Gastrocnemius medialis (tissue), 4 donors: ENCODE measurements around the gene KCNMB4.

Experiments used
- CTCF ChIP-seq, 5 experiments: fragments of 450-650 bp in 3 of 5; fragments of 200-600 bp in 2 of 5; sonication (generic) in 2 of 5; IDR thresholded peaks in 4 of 5; conservative IDR thresholded peaks in 1 of 5; 1 replicate in 4 of 5; 2 replicates in 1 of 5; pipeline ENCODE4 v1.5.1; 2016 to 2019; ENCODE audit warnings: antibody characterized with exemption in 5 of 5, mild to moderate bottlenecking in 3 of 5, moderate library complexity in 3 of 5
- POLR2A ChIP-seq, 2 donors: fragments of 450-650 bp; IDR thresholded peaks; one replicate each; pipeline ENCODE4 v1.6.1; 2017; ENCODE audit warnings: antibody characterized with exemption in 2 of 2, mild to moderate bottlenecking in 2 of 2, moderate library complexity in 2 of 2

DNA sequence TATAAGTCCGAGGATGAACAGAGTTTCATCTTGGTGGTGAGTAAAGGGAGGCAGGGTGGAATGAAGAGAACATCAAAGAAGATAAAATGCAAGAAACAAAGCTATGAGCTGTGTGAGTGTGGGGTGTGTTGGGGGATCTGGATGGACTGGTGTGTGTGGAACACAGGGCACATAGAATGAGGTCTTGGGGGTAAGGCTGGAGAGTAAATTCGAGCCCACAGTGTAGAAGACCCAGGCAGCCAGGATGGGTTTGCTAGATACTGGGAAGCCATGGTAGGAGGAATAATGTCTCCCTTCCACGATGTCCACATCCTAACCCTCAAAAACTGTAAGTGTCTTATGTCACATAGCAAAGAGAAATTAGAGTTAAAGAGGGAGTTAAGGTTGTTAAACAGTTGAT, 6.8 kb downstream of the KCNMB4 start:
- TF ChIP-seq POLR2A (IDR thresholded peaks at IDR 0.05) (no peak), CTCF (IDR thresholded peaks at IDR 0.05 in 4 of 5, conservative IDR thresholded peaks at IDR 0.05 in 1 of 5) (no peak)
